ENCODE measurements around the gene UBE2QL1.

- TF ChIP-seq POLR2AphosphoS5 (IDR thresholded peaks at IDR 0.05; ENCODE audit: low read depth, low read length) (no peak), POLR2A (IDR thresholded peaks at IDR 0.05; ENCODE audit: low read depth, low read length) (no peak)
Measured at GRCh38 chr5:6430418-6431028, 18.1 kb upstream of the UBE2QL1 start.

All from GM12891 (cell line).